Neural cell (in vitro differentiated cells): ENCODE measurements around the gene SBNO2. TPM values are rescaled to one million over a fixed set of nuclear protein-coding genes. Genes with fewer than 3 reads are reported as not detected.

Source experiments
- H2AFZ ChIP-seq: fragments of 200-600, 300-800 bp; sonication (generic), shearing (Covaris generic); 2 replicates; pipeline ENCODE4 v1.6.0; 2014; ENCODE audit warnings: low read depth, mild to moderate bottlenecking, antibody characterized with exemption, low read length, moderate library complexity
- H3F3A ChIP-seq: fragments of 200-600 bp; shearing (Covaris generic); 2 replicates; pipeline ENCODE4 v1.6.1; 2016; ENCODE audit warnings: mild to moderate bottlenecking, moderate library complexity, mixed read lengths, antibody characterized with exemption, low read length; ENCODE audit not compliant: insufficient read depth, poor library complexity, severe bottlenecking
- H3K27ac ChIP-seq: fragments of 200-600, 300-800 bp; sonication (generic), shearing (Covaris generic); 2 replicates; pipeline ENCODE4 v1.5.1; 2014; ENCODE audit warnings: mild to moderate bottlenecking, low read length, moderate library complexity
- H3K27me3 ChIP-seq: fragments of 300-800, 200-600 bp; sonication (generic), shearing (Covaris generic); 2 replicates; pipeline ENCODE4 v1.6.0; 2014; ENCODE audit warnings: mild to moderate bottlenecking, low read depth, low read length, moderate library complexity; ENCODE audit not compliant: insufficient read depth
- H3K36me3 ChIP-seq: fragments of 300-800, 200-600 bp; sonication (generic), shearing (Covaris generic); 2 replicates; pipeline ENCODE4 v1.5.1; 2014; ENCODE audit warnings: mild to moderate bottlenecking, antibody characterized with exemption, low read length, moderate library complexity; ENCODE audit not compliant: insufficient read depth
- H3K4me2 ChIP-seq: fragments of 300-800, 200-600 bp; sonication (generic), shearing (Covaris generic); 2 replicates; pipeline ENCODE4 v1.6.0; 2014; ENCODE audit warnings: mild to moderate bottlenecking, low read length
- H3K4me3 ChIP-seq: fragments of 300-800, 200-600 bp; sonication (generic), shearing (Covaris generic); 2 replicates; pipeline ENCODE4 v1.5.1; 2014; ENCODE audit warnings: mild to moderate bottlenecking, low read length, moderate library complexity
- H3K79me2 ChIP-seq: fragments of 200-600 bp; shearing (Covaris generic); replicated peaks from 2 replicates; pipeline ENCODE4 v1.6.0; 2014; ENCODE audit warnings: mild to moderate bottlenecking, low read length, moderate library complexity; ENCODE audit not compliant: insufficient read depth
- H3K9ac ChIP-seq: fragments of 300-800, 200-600 bp; sonication (generic), shearing (Covaris generic); 2 replicates; pipeline ENCODE4 v1.6.1; 2016; ENCODE audit warnings: mild to moderate bottlenecking, low read length, mixed read lengths
- H3K9me2 ChIP-seq: fragments of 200-600 bp; shearing (Covaris generic); 2 replicates; pipeline ENCODE4 v1.6.1; 2016; ENCODE audit warnings: mild to moderate bottlenecking, low read length, mixed read lengths; ENCODE audit not compliant: insufficient read depth
- H3K9me3 ChIP-seq: fragments of 200-600, 300-800 bp; sonication (generic), shearing (Covaris generic); 2 replicates; pipeline ENCODE4 v1.6.1; 2016; ENCODE audit warnings: mild to moderate bottlenecking, mixed run types, low read length, moderate library complexity, mixed read lengths
- H4K20me1 ChIP-seq: fragments of 200-600 bp; shearing (Covaris generic); 2 replicates; pipeline ENCODE4 v1.6.1; 2016; ENCODE audit warnings: mild to moderate bottlenecking, mixed run types; ENCODE audit not compliant: insufficient read depth
- CTCF ChIP-seq: fragments of 450-650 bp; IDR thresholded peaks from 2 replicates; pipeline ENCODE4 v1.5.1; 2014; ENCODE audit warnings: antibody characterized with exemption, mild to moderate bottlenecking, moderate library complexity; ENCODE audit not compliant: poor library complexity, severe bottlenecking
- EP300 ChIP-seq: fragments of 450-650 bp; conservative IDR thresholded peaks from 2 replicates; pipeline ENCODE4 v1.6.1; 2014; ENCODE audit warnings: antibody characterized with exemption, mild to moderate bottlenecking, moderate library complexity; ENCODE audit not compliant: poor library complexity, severe bottlenecking
- EZH2 ChIP-seq: fragments of 200-600, 300-800 bp; shearing (Covaris generic), sonication (generic); IDR thresholded peaks from 2 replicates; pipeline ENCODE4 v1.6.1; 2014; ENCODE audit warnings: antibody characterized with exemption, low read length, borderline replicate concordance, mild to moderate bottlenecking; ENCODE audit not compliant: insufficient read depth, poor library complexity, severe bottlenecking
- MXI1 ChIP-seq: fragments of 450-650 bp; conservative IDR thresholded peaks from 2 replicates; pipeline ENCODE4 v1.6.1; 2014; ENCODE audit warnings: antibody characterized with exemption, mild to moderate bottlenecking; ENCODE audit not compliant: poor library complexity, severe bottlenecking
- POLR2AphosphoS5 ChIP-seq: IDR thresholded peaks from 2 replicates; pipeline ENCODE4 v1.6.1; 2012
- RAD21 ChIP-seq: fragments of 450-650 bp; conservative IDR thresholded peaks from 2 replicates; pipeline ENCODE4 v1.6.1; 2014; ENCODE audit warnings: antibody characterized with exemption, mild to moderate bottlenecking, moderate library complexity
- REST ChIP-seq: IDR thresholded peaks from 2 replicates; pipeline ENCODE4 v1.6.1; 2012; ENCODE audit warnings: borderline replicate concordance
- SMC3 ChIP-seq: fragments of 450-650 bp; conservative IDR thresholded peaks from 2 replicates; pipeline ENCODE4 v1.6.1; 2014; ENCODE audit warnings: antibody characterized with exemption, mild to moderate bottlenecking, moderate library complexity; ENCODE audit not compliant: poor library complexity
- TAF1 ChIP-seq: IDR thresholded peaks from 2 replicates; pipeline ENCODE4 v1.6.1; 2012; ENCODE audit warnings: low read depth
- polyA plus RNA-seq: library from polyadenylated mRNA; depleted of rRNA; stranded (reverse); fragments of >200 nt; gene quantifications from 2 replicates; pipeline ENCODE4 v1.2.3, GENCODE V29; 2014

Gene SBNO2
- polyA plus RNA-seq, 1 donor from 2014 or later = 4.8 TPM

GRCh38 chr19:1097810-1098176, 76.3 kb downstream of the SBNO2 start:
- Histone ChIP-seq H3K79me2 (peaks cover 14% of the 10 kb centered on the region), H3F3A (no peaks in the 10 kb centered on the region), H3K27ac (no peak overlapping the region), H3K4me3 (no peak overlapping the region), H3K27me3 (no peaks in the 10 kb centered on the region), H3K9me2 (no peaks in the 10 kb centered on the region), H3K4me2 (no peak overlapping the region), H2AFZ (no peak overlapping the region), H3K9me3 (no peaks in the 10 kb centered on the region), H3K9ac (no peak overlapping the region), H3K36me3 (no peaks in the 10 kb centered on the region), H4K20me1 (peaks cover 3% of the 10 kb centered on the region)
- TF ChIP-seq SMC3 = no peak
- TF ChIP-seq CTCF = no peak

- Histone ChIP-seq H3K36me3 (no peaks in the 10 kb centered on the region), H3K79me2 (peaks cover 14% of the 10 kb centered on the region), H3F3A (no peaks in the 10 kb centered on the region), H3K4me3 (peak within 1 kb of the TSS; percentile 95), H3K9me2 (no peaks in the 10 kb centered on the region), H4K20me1 (peaks cover 3% of the 10 kb centered on the region), H3K9ac (peak within 1 kb of the TSS; percentile 85), H3K27me3 (no peaks in the 10 kb centered on the region), H3K27ac (peak within 1 kb of the TSS; percentile 67), H3K9me3 (no peaks in the 10 kb centered on the region), H2AFZ (no peak within 1 kb of the TSS), H3K4me2 (peak within 1 kb of the TSS; percentile 65)
- TF ChIP-seq SMC3 (peak; percentile 39), EZH2 (no peak), TAF1 (peak; percentile 53), CTCF (no peak), MXI1 (peak; percentile 79), EP300 (no peak), RAD21 (peak; percentile 17), POLR2AphosphoS5 (peak; percentile 93), REST (peak; percentile 56)
Measured at GRCh38 chr19:1094978-1095701, 78.9 kb downstream of the SBNO2 start, which contains the start of gene POLR2E. Gene POLR2E, minus strand, starts transcription at chr19:1095375. Its CDS starts 60 bp downstream, at chr19:1095315.
